RPMI7951 (cell line): ENCODE measurements around the gene APRT. TPM values are rescaled to one million over a fixed set of nuclear protein-coding genes. Genes with fewer than 3 reads are reported as not detected.
A peak's percentile ranks its signal among the peaks of the same experiment; 100 is the strongest.

Experiments
- DNase-seq: peaks from one replicate; pipeline ENCODE4 v3.0.0-alpha.2; 2012; ENCODE audit warnings: low read depth
- total RNA-seq: library from RNA; depleted of rRNA; stranded (reverse); fragments of >200 nt; shearing (Covaris generic); gene quantifications from 2 replicates; pipeline ENCODE4 v1.2.3, GENCODE V29; 2014

The APRT gene
- total RNA-seq, 1 experiment from 2014 or later = 122 TPM

DNA sequence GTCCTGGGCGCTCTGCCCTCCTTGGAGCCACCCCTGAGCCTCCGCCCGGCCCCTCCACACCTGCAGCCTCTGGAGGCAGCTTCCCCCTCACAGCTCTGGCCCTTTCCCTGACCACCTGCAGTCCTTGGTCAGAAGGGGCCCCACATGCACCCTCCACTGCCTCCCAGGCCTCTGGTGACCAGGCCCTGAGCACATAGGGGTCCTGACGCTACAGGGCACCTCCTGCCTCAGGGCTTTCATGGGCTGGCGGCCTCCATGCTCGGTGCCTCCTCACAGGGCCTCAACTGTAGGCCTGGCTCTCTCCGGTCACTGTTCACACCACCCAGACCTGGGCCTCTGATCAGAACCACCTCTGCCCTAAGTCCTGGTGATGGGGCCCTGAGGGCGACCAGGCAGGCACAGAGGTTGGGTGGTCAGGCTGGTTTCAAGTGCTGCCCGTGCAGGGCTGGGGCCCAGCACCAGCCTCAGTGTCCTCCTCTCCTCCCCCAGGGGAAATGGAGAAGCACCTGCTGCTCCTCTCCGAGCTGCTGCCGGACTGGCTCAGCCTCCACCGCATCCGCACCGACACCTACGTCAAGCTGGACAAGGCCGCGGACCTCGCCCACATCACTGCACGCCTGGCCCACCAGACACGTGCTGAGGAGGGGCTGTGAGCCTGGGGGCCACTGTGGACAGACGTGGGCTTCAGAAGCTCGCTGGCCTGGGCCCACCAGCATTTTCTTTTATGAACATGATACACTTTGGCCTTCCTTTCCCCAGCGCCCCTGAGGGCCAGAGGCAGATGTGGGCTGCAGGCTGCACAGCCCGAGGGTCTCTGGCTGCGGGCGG lies 3.9 kb downstream of the APRT start:
- DNase-seq = no peak

DNA sequence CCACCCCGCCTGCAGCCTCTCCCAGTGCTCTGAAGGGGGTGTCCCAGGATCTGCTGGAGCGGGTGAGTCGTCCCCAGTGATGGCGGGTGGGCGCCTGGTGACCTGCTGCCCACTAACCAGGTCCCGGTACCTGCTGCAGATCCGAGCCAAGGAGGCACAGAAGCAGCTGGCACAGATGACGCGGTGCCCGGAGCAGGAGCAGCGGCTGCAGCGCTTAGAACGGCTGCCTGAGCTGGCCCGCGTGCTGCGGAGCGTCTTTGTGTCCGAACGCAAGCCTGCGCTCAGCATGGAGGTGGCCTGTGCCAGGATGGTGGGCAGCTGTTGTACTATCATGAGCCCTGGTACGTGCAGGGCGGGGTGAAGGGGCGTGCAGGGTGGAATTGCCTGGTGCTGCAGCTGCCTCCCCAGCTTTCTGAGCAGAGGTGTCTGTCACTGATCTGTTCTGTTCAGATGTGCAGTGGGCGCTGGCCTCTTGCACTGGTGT lies 4.5 kb downstream of the APRT start:
- no peak for DNase-seq

DNA sequence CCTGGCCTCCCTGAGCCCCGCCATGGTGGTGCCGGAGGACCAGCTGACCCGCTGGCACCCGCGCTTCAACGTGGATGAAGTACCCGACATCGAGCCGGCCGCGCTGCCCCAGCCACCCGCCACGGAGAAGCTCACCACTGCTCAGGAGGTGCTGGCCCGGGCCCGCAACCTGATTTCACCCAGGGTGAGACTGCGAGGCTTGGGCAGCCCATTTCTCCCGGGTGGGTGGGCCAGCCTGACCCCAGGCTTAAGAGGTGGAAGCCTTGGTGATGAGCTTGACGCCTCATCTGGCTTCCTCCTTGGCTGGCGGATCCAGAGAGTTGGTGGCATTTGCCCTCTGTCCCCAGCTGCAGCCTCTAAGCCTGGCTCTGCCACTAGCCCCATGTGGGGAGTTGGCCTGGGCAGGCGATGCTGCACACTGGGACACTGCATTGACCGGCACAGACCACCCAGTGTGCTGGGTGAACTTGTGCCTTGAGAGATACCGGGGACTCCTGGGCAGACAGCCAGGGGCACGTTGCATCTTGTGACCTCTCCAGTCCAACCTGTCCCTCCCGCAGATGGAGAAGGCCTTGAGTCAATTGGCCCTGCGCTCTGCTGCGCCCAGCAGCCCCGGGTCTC lies 5.1 kb downstream of the APRT start:
- no peak for DNase-seq

DNA sequence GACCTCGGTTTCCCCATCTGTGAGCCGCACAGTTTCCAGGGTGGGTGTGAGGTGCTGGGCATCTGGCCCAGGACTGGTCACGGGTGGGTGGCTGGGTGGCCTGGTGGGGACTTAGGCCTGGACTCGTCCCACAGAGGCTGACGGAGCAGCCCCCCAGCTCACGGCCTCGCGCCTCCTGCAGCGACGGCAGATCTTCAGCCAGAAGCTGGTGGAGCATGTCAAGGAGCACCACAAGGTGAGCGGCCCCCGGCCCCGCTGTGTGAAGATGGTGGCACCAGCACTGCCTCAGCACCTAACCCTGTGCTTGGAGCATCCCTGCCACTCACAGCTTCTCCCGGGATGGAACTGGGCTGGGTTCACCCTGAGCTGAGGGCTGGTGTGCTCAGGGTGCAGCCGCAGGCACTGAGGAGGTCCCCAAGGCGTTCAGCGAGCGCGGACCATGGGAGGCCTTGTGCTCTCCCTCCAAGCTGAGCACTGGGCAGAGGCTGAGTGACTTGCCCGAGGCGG lies 5.8 kb downstream of the APRT start:
- DNase-seq = no peak

DNA sequence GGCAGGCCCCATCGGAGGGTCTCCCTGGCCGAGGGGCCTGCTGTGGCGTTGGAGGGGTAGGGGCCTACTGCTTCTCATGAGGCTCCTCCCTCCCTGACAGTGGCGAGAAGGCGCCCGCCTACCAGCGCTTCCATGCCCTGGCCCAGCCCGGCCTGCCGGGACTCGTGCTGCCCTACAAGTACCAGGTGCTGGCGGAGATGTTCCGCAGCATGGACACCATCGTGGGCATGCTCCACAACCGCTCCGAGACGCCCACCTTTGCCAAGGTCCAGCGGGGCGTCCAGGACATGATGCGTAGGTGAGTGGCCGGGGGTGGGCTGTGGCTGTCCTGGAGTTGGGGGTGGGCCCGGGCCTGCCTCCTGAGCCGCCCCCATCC lies 6.4 kb downstream of the APRT start:
- no peak for DNase-seq

DNA sequence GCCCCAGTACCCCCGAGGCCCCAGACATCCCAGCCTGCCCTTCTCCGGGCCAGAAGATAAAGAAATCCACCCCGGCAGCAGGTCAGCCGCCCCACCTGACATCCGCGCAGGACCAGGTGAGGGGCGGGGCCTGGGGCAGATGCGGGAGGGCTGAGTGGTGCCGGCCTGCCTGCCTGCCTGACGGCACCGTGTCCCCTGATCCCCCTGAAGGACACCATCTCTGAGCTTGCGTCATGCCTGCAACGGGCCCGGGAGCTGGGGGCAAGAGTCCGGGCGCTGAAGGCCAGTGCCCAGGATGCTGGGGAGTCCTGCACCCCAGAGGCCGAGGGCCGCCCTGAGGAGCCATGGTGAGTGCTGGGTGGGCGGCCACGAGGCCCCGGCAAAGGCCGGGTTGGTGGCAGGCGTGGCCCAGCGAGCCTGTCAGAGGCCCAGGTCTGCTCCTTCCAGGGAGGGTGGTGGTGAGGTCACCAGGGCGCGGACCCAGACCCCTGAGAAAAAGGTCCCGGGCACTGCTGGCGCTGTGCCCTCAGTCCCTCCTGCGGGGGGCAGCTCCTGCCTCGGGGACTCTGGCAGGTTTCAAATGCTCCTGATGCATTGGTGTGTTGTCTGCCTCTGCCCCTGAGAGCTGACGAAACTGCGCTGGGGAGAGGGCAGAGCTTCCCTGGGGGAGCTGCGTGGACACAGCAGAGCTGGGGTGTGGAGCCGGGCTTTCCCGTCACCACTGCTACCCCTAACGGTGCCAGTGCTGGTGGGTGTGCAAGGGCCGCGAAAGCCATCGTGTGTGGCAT lies 7.0 kb downstream of the APRT start:
- DNase-seq = no peak

DNA sequence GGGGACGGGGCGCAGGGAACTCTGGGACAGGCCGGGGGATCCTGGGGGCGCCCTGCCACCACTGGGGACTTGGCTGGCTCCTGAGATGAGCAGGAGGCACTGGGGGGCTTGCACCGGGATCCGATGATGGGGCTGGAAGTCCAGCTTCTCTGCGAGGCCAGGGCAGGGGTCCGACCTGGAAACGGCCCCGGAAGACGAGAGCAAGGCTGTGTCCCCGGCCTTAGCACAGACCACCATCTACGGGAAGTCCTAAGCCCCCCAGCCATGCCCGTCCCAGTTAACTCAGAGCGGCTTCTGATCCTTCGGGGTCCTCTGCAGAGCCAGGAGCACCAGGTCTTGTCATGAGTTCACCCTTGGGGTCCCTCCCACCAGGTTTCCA lies 7.6 kb downstream of the APRT start:
- no peak for DNase-seq

DNA sequence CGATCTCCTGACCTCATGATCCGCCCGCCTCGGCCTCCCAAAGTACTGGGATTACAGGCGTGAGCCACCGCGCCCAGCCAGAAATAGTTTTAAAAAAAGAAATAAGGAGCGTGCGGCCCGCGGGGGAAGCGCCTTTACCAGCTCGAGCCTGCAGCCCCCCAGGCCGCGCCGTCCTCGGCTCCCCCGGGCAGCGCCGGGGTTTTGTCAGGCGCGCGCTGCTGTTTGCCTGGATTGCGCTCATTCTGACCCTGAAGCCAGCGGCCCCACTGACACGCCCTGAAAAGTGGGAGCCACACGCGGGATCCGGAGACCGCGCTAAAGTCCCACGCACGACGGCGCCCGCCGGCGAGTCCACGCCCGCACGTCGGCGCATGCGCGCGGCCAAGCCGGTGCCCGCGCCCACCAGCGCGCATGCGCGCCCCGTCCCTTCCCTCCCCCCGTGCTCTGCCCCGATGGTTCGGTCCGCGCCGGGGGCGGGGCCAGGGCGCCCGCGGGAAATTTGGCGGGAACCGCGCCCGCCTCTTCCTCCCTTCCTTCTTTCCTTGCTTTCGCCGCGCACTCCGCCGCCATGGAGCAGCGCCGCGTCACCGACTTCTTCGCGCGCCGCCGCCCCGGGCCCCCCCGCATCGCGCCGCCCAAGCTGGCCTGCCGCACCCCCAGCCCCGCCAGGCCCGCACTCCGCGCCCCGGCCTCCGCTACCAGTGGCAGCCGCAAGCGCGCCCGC lies 8.3 kb downstream of the APRT start, which contains the start of gene CDT1:
Gene CDT1, plus strand, starts transcription at position 526 of the 724 bp plus-strand sequence. Its CDS starts 43 bp downstream, at position 569.
- DNase-seq = peak; percentile 80

DNA sequence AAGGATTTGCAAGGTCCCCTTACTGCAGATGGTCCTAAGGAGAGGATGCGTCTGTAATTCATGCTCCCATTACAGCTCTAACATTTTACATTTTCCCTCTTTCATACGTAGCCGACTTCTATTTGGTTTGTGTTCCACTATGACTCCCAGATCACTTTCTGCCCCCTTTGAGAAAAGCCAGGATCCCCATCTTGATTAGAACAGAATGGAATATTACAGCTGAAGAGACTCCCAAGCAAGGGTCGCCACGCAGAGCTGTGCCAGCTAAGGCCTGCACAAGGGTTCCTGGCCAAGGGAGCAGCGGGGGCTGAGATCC lies 11.5 kb downstream of the APRT start:
- no peak for DNase-seq

DNA sequence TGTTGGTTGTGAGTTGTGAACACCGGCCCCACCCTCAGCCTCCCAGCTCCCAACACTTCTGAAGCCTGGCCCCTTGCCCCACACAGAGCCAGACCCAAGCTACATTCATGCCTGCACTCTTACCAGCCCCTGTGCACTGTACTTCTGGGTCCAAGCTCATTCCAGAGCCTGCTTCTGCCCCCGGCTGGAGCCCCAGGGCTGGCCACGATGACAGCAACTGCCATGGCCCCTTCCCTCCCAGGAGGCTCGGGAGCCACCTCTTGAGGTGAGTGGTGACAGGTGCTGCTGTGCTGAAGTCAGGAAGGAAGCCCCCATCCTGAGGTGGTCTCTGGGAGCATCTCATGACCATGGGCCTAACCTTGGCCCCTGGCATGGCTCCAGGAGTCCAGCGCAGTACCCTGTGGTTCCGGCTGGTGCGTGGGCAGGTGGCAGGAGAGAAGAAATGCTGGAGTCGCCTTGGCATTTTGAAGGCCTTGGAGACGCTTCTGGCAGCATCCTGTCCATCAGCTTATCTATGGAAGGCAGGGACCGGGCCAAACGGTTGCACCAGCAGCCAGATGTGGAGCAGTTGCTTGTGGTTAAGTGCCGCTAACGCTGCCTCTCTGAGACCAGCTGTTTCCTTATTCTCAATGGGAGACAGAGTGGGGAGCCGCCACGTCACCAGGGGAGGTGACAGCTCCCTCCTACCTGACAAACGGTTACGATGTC lies 12.0 kb downstream of the APRT start:
- no peak for DNase-seq

DNA sequence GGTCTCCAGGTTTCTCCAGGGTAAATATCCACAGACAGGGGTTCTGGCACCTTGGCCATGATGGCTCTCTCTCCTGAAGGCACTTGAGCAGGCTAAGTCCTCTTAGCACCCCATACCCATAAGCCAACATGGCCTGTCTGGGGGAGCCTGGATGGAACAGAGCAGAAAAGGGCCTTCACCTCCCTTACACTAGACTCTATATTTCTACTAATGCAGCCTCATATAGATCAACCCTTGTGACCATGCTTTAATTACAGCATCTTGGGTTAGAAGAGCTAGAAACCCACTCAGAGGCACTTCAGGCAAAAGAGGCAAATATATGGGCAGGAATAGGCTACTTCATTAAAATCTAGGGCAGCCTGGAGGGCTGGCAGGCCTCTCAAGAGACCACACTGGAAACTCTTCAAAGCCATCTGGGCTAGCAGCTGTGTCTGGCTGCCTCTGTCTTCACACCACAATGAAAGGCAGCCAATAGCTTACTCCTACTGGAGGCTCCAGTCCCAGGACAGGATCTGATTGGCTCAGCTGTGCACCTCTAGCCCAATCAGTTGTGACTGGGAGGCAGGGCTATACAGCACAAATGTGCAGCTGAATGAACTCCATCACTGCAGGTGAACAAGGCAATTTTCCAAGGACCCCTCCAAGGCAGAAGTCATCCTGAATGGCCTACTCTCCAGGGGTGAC lies 12.8 kb downstream of the APRT start:
- DNase-seq = no peak

DNA sequence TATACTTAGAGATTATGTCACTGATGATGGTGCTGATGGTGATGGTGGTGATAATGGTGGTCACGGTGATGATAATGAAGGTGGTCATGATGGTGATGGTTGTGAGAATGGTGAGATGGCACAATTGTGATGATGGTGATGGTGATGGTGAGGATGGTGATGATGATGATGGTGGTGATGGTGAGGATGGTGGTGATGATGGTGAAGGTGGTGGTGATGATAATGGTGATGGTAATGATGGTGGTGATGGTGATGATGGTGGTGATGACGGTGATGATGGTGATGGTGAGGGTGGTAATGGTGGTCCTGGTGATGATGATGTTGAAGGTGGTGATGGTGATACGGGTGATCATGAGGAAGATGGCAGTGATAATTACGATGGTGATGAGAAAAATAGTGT lies 13.7 kb downstream of the APRT start:
- DNase-seq = no peak

DNA sequence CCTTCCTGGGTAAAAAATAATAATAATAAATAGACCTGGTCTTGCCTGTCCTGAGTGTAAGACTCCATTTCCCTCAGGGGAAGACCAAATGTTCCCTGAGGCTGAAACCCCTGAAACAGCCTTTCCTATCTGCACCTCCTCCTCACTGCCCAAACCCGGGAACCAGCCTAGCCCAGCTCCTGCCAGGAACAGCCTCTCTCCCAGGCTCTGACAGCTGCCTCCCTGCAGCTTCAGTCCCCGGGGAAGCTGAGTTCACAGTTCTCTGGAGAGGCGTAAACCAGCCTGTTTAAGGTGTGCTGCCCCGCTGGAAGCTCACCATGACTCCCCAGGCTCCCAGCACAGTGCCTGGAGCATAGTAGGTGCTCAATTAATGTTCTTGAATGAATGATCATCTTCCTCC lies 15.4 kb downstream of the APRT start:
- DNase-seq = no peak

DNA sequence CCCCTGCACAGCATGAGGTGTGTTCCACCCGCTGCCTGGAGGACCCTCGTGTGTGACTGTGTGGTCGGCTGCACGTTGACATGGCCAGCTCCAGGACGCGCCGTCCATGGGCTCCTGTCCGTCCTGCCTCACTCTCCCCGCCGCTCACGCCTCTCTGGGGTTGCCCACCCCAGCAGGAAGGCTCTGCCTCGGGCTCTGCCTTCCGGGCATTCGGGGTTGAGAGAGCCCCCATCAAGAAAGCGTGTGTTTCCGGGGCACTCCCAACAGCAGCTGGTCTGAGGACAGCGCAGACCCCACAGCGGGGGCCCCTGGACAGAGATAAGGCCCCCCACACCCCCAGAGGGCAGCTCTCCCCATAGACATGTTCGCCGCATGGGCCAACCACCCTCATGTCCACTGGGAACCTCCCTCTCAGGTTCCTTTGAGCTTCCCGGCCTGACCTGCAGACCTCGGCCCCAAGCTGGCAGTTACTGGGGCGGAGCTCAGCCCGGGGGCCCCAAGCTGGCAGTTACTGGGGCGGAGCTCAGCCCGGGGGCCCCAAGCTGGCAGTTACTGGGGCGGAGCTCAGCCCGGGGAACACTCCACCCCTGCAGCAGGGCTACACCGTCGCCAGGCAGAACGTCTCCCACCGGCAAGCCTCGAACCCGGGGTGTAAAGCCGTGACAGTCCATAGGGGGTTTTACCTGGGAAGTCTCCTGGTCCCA lies 18.3 kb downstream of the APRT start:
- DNase-seq = no peak

DNA sequence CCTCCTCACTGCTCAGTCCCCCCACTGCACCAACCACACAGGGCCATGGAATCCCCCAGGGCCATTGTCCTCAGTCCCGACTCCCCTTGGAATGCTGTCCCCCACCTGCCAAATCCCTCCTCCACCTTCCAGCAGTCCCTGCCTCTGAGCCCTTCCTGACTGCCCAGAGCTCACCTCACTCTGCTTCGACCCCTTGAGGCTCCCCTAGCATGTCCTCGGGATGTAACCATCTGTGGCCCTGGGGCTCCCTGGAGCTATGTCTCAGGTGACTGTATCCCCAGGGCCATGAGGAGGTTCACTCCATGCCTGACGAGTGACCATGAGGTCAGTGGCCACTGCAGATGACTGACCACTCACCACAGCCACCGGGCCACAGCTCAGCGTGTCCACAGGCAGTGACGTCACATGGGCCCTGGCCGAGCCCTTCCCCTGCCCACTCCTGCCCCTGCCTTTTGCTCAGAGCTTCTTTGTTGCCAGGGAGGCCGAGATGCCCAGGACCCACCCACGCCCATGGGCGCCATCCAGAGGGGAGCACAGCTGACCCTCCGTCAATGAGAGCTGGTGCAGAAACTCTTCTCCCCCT lies 19.0 kb downstream of the APRT start:
- no peak for DNase-seq

DNA sequence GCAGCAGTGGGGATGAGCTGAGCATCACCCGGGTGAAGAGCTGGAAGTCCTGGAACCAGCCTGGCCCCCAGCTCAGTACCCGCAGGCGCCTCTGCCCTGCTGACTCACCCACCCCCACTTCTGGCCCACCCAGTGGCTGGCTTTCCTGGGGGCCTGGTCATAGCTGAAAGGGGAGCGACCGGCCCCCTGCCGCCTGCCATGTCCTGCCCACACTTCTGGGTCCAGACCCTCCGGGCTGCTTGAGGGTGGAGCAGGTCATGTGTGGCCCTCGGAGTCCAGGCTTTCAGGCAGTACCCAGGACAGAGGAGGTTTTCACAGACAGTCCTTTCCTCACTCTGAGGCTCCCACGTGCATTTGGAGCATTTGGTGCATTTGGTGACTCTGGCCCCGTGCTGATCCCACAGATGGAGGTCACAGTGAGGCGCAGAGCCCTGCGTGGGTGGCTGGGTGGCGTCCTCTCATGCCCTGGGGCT lies 19.6 kb downstream of the APRT start:
- DNase-seq = peak; percentile 73

DNA sequence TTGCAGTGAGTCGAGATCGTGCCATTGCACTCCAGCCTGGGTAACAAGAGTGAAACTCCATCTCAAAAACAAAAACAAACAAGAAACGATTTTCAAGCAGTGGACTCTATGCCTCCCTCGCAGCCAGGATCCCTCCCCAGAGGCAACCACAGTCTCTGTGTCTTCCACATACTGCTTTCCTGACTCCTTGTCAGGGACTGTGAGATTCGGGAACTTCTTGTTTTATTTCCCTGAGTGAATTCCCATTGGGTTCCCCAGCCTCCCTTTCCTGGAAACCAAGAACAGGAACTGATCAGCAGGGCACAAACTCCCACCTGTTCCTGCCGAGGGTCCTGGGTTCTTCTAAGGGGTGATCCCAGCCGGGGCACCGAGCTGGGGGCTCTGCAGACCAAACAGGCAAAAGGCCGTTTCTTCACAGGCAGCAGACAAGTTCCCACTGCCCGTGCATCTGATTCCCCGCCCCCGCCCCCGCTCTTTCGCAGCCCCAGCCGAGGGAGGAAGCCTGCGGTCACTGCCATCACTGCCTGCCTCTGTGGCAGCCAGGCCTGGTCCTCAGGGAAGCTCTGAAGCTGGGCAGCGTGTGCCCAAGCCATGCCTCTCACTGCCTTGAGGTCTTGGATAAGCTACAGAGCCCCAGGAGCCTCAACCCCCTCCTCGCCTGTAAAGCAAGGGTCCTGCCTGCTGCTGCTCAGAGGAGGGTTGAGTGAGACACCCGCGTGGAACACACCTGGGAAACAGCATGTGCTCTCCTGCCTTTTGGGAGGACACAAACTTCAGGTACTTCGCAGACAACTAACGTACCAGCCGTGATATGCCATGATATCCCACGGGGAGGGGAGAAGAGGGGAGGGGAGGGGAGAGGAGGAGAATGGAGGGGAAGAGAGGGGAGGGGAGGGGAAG lies 21.2 kb downstream of the APRT start:
- DNase-seq = peak; percentile 58

DNA sequence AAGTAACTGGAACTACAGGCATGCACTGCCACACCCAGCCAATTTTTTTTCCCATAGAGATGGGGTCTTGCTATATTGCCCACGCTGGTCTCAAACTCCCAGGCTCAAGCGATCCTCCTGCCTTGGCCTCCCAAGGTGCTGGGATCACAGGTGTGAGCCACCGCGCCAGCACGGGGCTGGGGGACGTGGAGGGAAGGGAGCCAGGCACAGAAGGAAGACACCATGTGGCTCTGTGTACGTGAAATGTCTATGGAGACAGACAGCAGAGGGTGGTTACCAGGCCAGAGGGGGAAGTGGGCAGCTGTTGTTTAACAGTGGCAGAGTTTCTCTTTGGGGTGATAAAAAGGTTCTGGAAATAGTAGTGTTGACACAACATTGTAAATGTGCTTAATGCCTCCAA lies 22.1 kb downstream of the APRT start:
- DNase-seq = no peak
